GM19023 (cell line): ENCODE results near the gene RABGAP1L.
A peak's percentile ranks its signal among the peaks of the same experiment; 100 is the strongest.
"Not testable (repeated sequence)": the region's sequence is repeated elsewhere in the genome, so short reads cannot be mapped to it uniquely, and the experiment has no call there.

Source experiments
- ATAC-seq: cut with Tn5 transposase; IDR thresholded peaks from one replicate; pipeline ENCODE4 v1.9.1; 2021; ENCODE audit warnings: mild to moderate bottlenecking, moderate library complexity; ENCODE audit not compliant: unreplicated experiment

The RABGAP1L gene

DNA sequence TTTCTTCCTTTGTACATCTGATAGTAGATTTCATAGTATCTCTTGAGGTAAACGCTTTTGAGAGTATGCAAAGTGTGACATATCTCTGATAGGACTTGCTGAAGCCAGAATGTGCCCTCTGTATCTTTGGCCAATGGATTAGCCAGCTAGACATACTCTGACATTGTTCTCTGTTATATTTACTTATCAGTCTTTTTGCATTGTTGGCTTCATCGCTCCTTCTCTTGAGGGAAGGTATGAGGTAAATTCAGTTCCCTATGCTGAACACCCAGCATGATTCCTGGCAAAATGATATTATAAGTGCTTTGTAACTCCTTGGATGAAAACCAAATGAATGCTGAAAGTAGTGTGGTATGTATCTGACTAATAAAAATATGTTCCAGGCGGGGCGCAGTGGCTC is 677.2 kb downstream of the RABGAP1L start:
- ATAC-seq: no peak

GRCh38 chr1:174837386-174837785 is 678.1 kb downstream of the RABGAP1L start:
- no peak for ATAC-seq

DNA sequence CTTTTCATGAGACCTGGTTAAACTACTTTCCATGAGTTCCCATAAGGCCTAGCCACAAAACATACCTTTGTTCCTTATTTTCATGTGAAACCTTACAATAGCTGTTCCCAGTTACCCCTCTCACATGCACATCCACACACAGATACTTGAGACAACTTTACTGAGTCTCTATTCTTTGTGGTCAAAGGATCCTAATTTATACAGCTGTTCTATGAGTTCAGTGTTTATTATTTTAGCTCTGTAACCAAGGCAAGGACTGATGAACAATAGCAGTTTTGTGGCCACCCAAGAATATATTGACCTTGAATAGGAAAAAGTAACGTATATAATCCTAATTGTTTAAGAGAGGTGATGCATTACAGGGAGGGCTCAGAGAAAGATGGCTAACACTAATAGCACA is 679.9 kb downstream of the RABGAP1L start:
- no peak for ATAC-seq

- no peak for ATAC-seq
Measured at GRCh38 chr1:174841747-174842146, 682.4 kb downstream of the RABGAP1L start.

DNA sequence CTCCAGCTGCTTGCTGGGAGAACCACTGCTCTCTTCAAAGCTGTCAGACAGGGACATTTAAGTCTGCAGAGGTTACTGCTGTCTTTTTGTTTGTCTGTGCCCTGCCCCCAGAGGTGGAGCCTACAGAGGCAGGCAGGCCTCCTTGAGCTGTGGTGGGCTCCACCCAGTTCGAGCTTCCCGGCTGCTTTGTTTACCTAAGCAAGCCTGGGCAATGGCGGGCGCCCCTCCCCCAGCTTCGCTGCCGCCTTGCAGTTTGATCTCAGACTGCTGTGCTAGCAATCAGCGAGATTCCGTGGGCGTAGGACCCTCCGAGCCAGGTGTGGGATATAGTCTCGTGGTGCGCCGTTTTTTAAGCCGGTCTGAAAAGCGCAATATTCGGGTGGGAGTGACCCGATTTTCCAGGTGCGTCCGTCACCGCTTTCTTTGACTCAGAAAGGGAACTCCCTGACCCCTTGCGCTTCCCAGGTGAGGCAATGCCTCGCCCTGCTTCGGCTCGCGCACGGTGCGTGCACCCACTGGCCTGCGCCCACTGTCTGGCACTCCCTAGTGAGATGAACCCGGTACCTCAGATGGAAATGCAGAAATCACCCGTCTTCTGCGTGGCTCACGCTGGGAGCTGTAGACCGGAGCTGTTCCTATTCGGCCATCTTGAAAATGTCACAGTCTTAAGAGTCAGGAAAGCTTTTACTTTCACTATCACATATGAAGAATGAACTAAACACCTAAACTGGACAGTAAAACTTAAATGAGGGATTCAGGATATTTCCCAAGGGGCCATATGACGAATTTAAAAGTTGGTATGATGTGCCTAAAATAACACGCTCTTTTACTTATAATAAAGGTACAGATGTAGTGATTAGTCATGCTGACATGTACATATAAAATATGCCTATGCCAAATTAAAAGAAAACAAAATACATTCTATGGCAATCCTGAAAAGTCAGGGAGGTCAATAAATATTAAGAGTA is 689.6 kb downstream of the RABGAP1L start:
- ATAC-seq: not testable (repeated sequence)

GRCh38 chr1:174850726-174851125 is 691.4 kb downstream of the RABGAP1L start:
- no peak for ATAC-seq

GRCh38 chr1:174858301-174858700 is 699.0 kb downstream of the RABGAP1L start:
- no peak for ATAC-seq

GRCh38 chr1:174870319-174870718 is 711.0 kb downstream of the RABGAP1L start:
- no peak for ATAC-seq

- ATAC-seq: no peak
Measured at GRCh38 chr1:174871886-174872285, 712.6 kb downstream of the RABGAP1L start.

GRCh38 chr1:174872615-174873058 is 713.3 kb downstream of the RABGAP1L start:
- ATAC-seq: no peak

GRCh38 chr1:174874331-174875053 is 715.2 kb downstream of the RABGAP1L start:
- ATAC-seq: peak; percentile 63

DNA sequence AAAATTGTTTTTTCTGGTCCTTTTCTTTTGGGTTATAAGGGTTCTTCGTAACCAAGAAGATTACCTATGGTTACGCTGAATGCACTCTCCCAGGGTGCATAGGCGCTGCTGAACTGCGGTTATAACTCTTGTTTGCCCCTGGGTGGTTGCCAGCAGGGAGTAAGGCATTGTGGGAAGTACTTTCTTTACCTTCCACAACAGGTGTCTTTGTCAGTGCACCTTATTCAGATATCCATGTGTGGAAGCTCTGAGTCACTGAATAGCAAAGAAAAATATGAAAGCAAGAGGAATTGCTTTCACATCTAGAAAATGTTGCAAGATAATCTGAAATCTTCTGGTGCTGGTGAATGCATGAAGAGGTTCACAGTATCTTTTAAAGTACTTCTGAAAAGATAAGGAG is 716.0 kb downstream of the RABGAP1L start:
- no peak for ATAC-seq

DNA sequence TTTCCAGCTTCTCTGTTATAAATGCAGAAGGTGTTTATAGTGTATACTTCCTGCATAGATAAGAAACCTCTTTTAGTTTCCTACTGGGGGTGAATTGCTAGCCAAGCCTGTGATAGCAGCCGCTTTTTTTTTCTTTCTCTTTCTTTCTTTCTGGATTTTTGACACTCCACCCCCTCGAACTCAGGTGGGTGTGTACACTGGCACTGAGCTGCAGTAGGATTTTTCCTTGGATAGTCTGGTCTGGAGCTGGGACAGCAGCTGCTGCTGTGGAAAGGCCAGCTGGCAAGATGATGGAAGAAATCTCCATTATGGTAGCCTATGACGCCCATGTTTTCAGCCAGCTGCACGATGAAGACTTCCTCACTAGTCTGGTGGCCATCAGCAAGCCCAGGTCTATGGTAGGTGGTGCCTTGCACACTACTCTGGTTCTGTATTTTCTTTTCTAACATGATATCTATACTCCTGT is 717.9 kb downstream of the RABGAP1L start:
- no peak for ATAC-seq

- no peak for ATAC-seq
Measured at GRCh38 chr1:174880171-174880570, 720.9 kb downstream of the RABGAP1L start.

GRCh38 chr1:174883409-174883808 is 724.1 kb downstream of the RABGAP1L start:
- no peak for ATAC-seq

GRCh38 chr1:174884038-174884437 is 724.7 kb downstream of the RABGAP1L start:
- no peak for ATAC-seq

DNA sequence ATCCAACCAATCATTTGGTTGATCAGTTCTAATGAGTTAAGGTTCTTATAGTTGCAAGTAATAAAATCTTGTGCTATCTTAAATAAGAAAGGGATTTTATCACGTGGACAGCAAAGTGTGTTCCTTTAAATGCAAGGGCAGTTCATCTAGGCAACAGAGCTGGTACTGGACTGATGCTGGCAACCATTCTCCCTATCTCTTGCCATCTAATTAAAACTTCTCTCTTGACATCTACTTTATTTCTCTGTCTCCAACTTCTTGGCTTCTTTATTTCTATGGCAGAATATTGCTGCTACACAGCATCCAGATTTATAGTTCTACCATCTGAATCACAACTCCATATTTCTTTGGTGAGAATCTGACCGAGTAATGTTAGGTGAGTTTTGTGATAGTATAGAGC is 725.2 kb downstream of the RABGAP1L start:
- ATAC-seq: no peak

GRCh38 chr1:174890024-174890423 is 730.7 kb downstream of the RABGAP1L start:
- ATAC-seq: no peak

DNA sequence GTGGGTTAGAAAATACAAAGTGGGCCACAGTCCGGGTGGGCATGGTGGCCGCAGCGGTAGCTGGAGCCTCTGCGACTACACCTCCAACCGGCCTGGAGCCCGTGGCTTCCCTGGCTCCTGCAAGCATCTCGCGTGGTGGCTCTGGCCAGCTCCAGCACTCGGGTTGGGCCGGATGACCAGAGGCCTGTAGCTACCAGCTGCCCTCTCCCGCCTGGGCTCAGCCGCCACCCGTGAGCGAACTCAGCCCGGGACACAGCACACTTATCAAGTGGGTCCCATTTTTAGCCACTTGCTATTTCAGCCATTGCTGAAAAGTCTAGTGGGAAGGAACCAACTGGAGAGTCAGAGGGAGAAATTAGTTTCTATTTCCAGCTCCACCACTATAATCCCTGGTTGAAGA is 732.7 kb downstream of the RABGAP1L start:
- no peak for ATAC-seq

- ATAC-seq: no peak
Measured at GRCh38 chr1:174894117-174894762, 734.9 kb downstream of the RABGAP1L start.

GRCh38 chr1:174895610-174896009 is 736.3 kb downstream of the RABGAP1L start:
- not testable (repeated sequence) for ATAC-seq
